GM06990 (cell line): ENCODE measurements around the gene DNAI1.

Source experiments
- DNase-seq: peaks from one replicate; pipeline ENCODE4 v3.0.0-alpha.2; 2011; ENCODE audit not compliant: insufficient read length; ENCODE audit errors: extremely low read depth
- H3K27me3 ChIP-seq: replicated peaks from 2 replicates; pipeline ENCODE4 v1.6.0; 2011; ENCODE audit warnings: low read length; ENCODE audit not compliant: control insufficient read depth, insufficient read depth
- H3K36me3 ChIP-seq: 2 replicates; pipeline ENCODE4 v1.5.1; 2011; ENCODE audit warnings: low read length; ENCODE audit not compliant: control insufficient read depth, insufficient read depth
- H3K4me3 ChIP-seq: replicated peaks from 2 replicates; pipeline ENCODE4 v1.5.1; 2011; ENCODE audit warnings: low read depth, mild to moderate bottlenecking, control low read depth, low read length
- CTCF ChIP-seq: IDR thresholded peaks from 2 replicates; pipeline ENCODE4 v1.5.1; 2011; ENCODE audit warnings: low read length, control low read depth, mild to moderate bottlenecking, inconsistent platforms; ENCODE audit not compliant: insufficient read depth, poor library complexity, severe bottlenecking

DNAI1 gene

GRCh38 chr9:34503406-34503805, 44.8 kb downstream of the DNAI1 start:
- TF ChIP-seq CTCF = no peak
- peaks cover 5% of the 10 kb centered on the region; the same call in 1 of the 2 replicates for H3K27me3 ChIP-seq
- no peak for DNase-seq
- H3K4me3 ChIP-seq = no peak overlapping the region
- no peaks in the 10 kb centered on the region for H3K36me3 ChIP-seq

DNA sequence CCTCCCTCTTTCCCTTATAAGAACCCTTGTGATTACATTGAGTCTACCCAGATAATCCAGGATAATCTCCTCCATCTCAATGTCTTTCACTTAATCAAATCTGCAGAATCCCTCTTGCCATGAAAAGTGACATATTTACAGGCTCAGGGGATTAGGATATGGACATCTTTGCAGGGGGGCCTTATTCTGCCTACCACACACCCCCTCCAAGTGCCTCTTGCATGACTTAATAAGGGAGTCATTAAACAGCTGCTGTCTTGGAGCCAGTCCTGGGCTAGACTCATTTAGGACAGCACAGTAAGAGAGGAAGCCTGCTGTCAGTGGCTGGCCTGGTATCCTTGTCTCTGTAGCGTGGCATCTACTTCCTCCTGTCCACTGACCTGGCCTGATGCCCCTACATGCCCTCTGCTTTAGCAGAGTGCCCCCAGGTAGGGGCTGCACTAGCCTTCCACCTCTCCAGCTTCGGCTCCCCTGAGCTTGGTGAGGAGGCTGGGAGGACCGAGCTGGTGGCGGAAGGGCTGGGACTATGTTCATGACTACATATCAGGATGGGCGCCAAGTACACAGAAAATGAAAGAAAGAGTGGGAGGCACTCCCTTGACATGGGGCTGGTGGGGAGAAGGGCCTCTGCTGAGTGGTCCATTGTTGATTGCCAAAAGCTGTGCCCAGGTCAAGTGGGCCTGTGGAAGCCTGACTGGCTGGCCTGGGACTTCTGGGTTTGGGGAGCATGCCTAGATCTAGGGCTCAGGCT, 46.9 kb downstream of the DNAI1 start:
- Histone ChIP-seq H3K4me3 (no peak overlapping the region), H3K36me3 (no peaks in the 10 kb centered on the region), H3K27me3 (peaks cover 5% of the 10 kb centered on the region; the same call in 1 of the 2 replicates)
- TF ChIP-seq CTCF = no peak
- DNase-seq = no peak

- peaks cover 6% of the 10 kb centered on the region; the same call in 1 of the 2 replicates for H3K27me3 ChIP-seq
- no peak for TF ChIP-seq CTCF
- no peaks in the 10 kb centered on the region for H3K36me3 ChIP-seq
- no peak for DNase-seq
- no peak overlapping the region for H3K4me3 ChIP-seq
These were observed 48.0 kb downstream of the DNAI1 start for GRCh38 chr9:34506623-34507022.

DNA sequence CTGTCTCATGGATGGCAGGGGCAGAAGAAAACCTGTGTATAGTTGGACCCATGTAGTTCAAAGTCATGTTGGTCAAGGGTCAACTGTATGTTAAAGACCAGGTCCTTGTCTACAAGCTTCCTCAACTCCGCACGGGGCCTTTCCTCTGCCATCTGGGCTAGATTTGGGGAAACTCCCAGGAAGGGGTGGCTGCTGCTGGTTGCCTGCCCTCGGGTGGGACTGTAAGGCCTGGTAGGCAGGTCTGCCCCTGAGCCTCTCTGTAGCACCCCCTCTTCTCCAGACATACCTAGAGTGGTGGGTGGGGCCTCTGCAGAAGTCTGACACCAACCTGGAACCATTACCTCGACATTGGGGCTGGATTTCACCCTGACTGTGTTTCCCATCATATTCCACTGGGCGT, 49.0 kb downstream of the DNAI1 start:
- TF ChIP-seq CTCF = no peak
- DNase-seq = no peak
- H3K36me3 ChIP-seq = no peaks in the 10 kb centered on the region
- H3K27me3 ChIP-seq = peaks cover 8% of the 10 kb centered on the region
- no peak overlapping the region for H3K4me3 ChIP-seq

- H3K4me3 ChIP-seq = no peak overlapping the region
- DNase-seq = no peak
- no peak for TF ChIP-seq CTCF
- peaks cover 8% of the 10 kb centered on the region for H3K27me3 ChIP-seq
- no peaks in the 10 kb centered on the region for H3K36me3 ChIP-seq
These were observed 49.4 kb downstream of the DNAI1 start for GRCh38 chr9:34507966-34508365.
